ENCODE measurements around the gene PRR3. TPM values are rescaled to one million over a fixed set of nuclear protein-coding genes. Genes with fewer than 3 reads are reported as not detected.
A peak's percentile ranks its signal among the peaks of the same experiment; 100 is the strongest.
"Not testable (repeated sequence)": the region's sequence is repeated elsewhere in the genome, so short reads cannot be mapped to it uniquely, and the experiment has no call there.

Gene PRR3
- total RNA-seq, 2 donors from 2014 or later = 23.0 to 31.8 TPM

- Mint-ChIP-seq H3K4me3 (peak overlapping the region; percentile 38 to 40), H3K9me3 (peaks cover 7 to 17% of the 10 kb centered on the region in 2 donors), H3K4me1 (ENCODE audit: low read depth) (peaks cover 88% of the 10 kb centered on the region), H3K36me3 (ENCODE audit: insufficient read depth in 2 of 2) (peaks cover 16 to 50% of the 10 kb centered on the region in 2 donors), H3K27ac (peak overlapping the region; percentile 34)
- DNase-seq = peak in 1 of 2 donors; percentile 66
- peak in 1 of 2 donors; percentile 8 for ATAC-seq (replicated peaks in 1 of 2)
- not testable (repeated sequence) for H3K27me3 Mint-ChIP-seq (ENCODE audit: low read depth)
Observed at GRCh38 chr6:30518505-30519145, 38.5 kb upstream of the PRR3 start.

- Mint-ChIP-seq H3K36me3 (ENCODE audit: insufficient read depth in 2 of 2) (peaks cover 23 to 63% of the 10 kb centered on the region in 2 donors), H3K27me3 (ENCODE audit: low read depth) (no peaks in the 10 kb centered on the region), H3K4me1 (ENCODE audit: low read depth) (peaks cover 77% of the 10 kb centered on the region), H3K4me3 (peak overlapping the region in 1 of 2 donors; percentile 3), H3K27ac (no peak overlapping the region), H3K9me3 (peaks cover 12 to 18% of the 10 kb centered on the region in 2 donors)
- ATAC-seq (replicated peaks in 1 of 2) = no peak
- no peak for DNase-seq
Observed at GRCh38 chr6:30520522-30520921, 36.6 kb upstream of the PRR3 start.

GRCh38 chr6:30521082-30521481 lies 36.0 kb upstream of the PRR3 start:
- H3K27ac Mint-ChIP-seq; H3K27me3 Mint-ChIP-seq (ENCODE audit: low read depth); DNase-seq; ATAC-seq (replicated peaks in 1 of 2): not testable (repeated sequence)
- peak overlapping the region in 1 of 2 donors; percentile 36 for H3K4me3 Mint-ChIP-seq
- peaks cover 77% of the 10 kb centered on the region for H3K4me1 Mint-ChIP-seq (ENCODE audit: low read depth)
- peaks cover 23 to 66% of the 10 kb centered on the region in 2 donors for H3K36me3 Mint-ChIP-seq (ENCODE audit: insufficient read depth in 2 of 2)
- H3K9me3 Mint-ChIP-seq = peaks cover 12 to 21% of the 10 kb centered on the region in 2 donors

DNA sequence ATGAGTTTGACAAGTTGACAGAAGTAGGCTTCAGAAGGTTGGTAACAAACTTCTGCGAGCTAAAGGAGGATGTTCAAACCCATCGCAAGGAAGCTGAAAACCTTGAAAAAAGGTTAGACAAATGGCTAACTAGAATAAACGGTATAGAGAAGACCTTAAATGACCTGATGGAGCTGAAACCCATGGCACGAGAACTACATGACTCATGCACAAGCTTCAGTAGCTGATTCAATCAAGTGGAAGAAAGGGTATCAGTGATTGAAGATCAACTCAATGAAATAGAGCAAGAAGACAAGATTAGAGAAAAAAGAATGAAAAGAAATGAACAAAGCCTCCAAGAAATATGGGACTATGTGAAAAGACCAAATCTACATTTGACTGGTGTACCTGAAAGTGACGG lies 35.1 kb upstream of the PRR3 start:
- not testable (repeated sequence) for DNase-seq; H3K27me3 Mint-ChIP-seq (ENCODE audit: low read depth); ATAC-seq (replicated peaks in 1 of 2)
- H3K9me3 Mint-ChIP-seq = peaks cover 12 to 22% of the 10 kb centered on the region in 2 donors
- peaks cover 75% of the 10 kb centered on the region for H3K4me1 Mint-ChIP-seq (ENCODE audit: low read depth)
- peak overlapping the region; percentile 9 to 58 for H3K4me3 Mint-ChIP-seq
- H3K36me3 Mint-ChIP-seq (ENCODE audit: insufficient read depth in 2 of 2) = peaks cover 25 to 65% of the 10 kb centered on the region in 2 donors
- peak overlapping the region; percentile 31 for H3K27ac Mint-ChIP-seq

- not testable (repeated sequence) for DNase-seq; H3K27me3 Mint-ChIP-seq (ENCODE audit: low read depth); ATAC-seq (replicated peaks in 1 of 2); H3K4me3 Mint-ChIP-seq
- Mint-ChIP-seq H3K4me1 (ENCODE audit: low read depth) (peaks cover 80% of the 10 kb centered on the region), H3K27ac (peak overlapping the region; percentile 8), H3K36me3 (ENCODE audit: insufficient read depth in 2 of 2) (peaks cover 19 to 39% of the 10 kb centered on the region in 2 donors), H3K9me3 (peaks cover 7 to 20% of the 10 kb centered on the region in 2 donors)
Observed at GRCh38 chr6:30526444-30526843, 30.7 kb upstream of the PRR3 start.

DNA sequence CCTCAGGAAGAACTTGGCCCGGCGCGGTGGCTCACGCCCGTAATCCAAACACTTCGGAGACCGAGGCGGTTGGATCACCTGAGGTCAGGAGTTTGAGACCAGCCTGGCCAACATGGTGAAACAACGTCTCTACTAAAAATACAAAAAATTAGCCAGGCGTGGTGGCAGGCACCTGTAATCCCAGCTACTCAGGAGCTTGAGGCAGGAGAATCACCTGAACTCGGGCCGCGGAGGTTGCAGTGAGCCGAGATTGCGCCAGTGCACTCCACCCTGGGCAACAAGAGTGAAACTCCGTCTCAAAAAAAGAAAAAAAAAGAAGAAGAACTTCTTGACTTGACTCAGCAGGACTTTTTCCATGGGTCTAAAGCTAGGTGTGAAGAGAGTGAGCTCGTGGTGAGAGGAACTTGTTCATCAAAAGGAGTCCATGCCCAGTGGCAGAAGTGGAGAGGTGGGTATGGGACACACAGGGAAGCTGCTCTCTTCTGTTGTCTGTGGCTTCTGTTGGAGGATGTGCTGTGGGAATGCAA lies 27.7 kb upstream of the PRR3 start:
- Mint-ChIP-seq H3K27ac (peak overlapping the region; percentile 47), H3K4me3 (peak overlapping the region; percentile 29 to 81), H3K36me3 (ENCODE audit: insufficient read depth in 2 of 2) (peaks cover 6 to 16% of the 10 kb centered on the region in 2 donors), H3K4me1 (ENCODE audit: low read depth) (peaks cover 73% of the 10 kb centered on the region)
- ATAC-seq (replicated peaks in 1 of 2) (peak; percentile 75 to 76), DNase-seq (peak; percentile 57 to 74)
- H3K9me3 Mint-ChIP-seq; H3K27me3 Mint-ChIP-seq (ENCODE audit: low read depth): not testable (repeated sequence)

GRCh38 chr6:30530014-30530413 lies 27.1 kb upstream of the PRR3 start:
- Mint-ChIP-seq H3K27me3 (ENCODE audit: low read depth) (no peaks in the 10 kb centered on the region), H3K4me1 (ENCODE audit: low read depth) (peaks cover 73% of the 10 kb centered on the region), H3K9me3 (peaks cover 2 to 3% of the 10 kb centered on the region in 2 donors), H3K4me3 (peak overlapping the region; percentile 19 to 81), H3K27ac (peak overlapping the region; percentile 47), H3K36me3 (ENCODE audit: insufficient read depth in 2 of 2) (peaks cover 2 to 10% of the 10 kb centered on the region in 2 donors)
- ATAC-seq (replicated peaks in 1 of 2) (no peak), DNase-seq (no peak)

GRCh38 chr6:30533460-30534294 lies 23.4 kb upstream of the PRR3 start:
- Mint-ChIP-seq H3K27ac (peak overlapping the region; percentile 82), H3K36me3 (ENCODE audit: insufficient read depth in 2 of 2) (peaks cover 0 to 2% of the 10 kb centered on the region in 2 donors), H3K9me3 (no peaks in the 10 kb centered on the region), H3K27me3 (ENCODE audit: low read depth) (no peaks in the 10 kb centered on the region), H3K4me3 (peak overlapping the region; percentile 77 to 88), H3K4me1 (ENCODE audit: low read depth) (peaks cover 48% of the 10 kb centered on the region)
- ATAC-seq (replicated peaks in 1 of 2) (no peak), DNase-seq (no peak)

GRCh38 chr6:30537931-30538330 lies 19.2 kb upstream of the PRR3 start:
- Mint-ChIP-seq H3K4me3 (no peak overlapping the region), H3K9me3 (no peaks in the 10 kb centered on the region), H3K36me3 (ENCODE audit: insufficient read depth in 2 of 2) (no peaks in the 10 kb centered on the region), H3K27me3 (ENCODE audit: low read depth) (no peaks in the 10 kb centered on the region), H3K4me1 (ENCODE audit: low read depth) (peaks cover 27% of the 10 kb centered on the region), H3K27ac (no peak overlapping the region)
- ATAC-seq (replicated peaks in 1 of 2) (no peak), DNase-seq (no peak)

- DNase-seq (peak; percentile 74 to 79), ATAC-seq (replicated peaks in 1 of 2) (peak; percentile 84 to 85)
- Mint-ChIP-seq H3K36me3 (ENCODE audit: insufficient read depth in 2 of 2) (peaks cover 0 to 1% of the 10 kb centered on the region in 2 donors), H3K4me1 (ENCODE audit: low read depth) (peaks cover 38% of the 10 kb centered on the region), H3K27me3 (ENCODE audit: low read depth) (no peaks in the 10 kb centered on the region), H3K27ac (peak overlapping the region; percentile 5), H3K4me3 (peak overlapping the region; percentile 78 to 83), H3K9me3 (no peaks in the 10 kb centered on the region)
Observed at GRCh38 chr6:30541515-30542403, 15.3 kb upstream of the PRR3 start.

- peak; percentile 16 to 30 for ATAC-seq (replicated peaks in 1 of 2)
- H3K9me3 Mint-ChIP-seq = no peaks in the 10 kb centered on the region
- no peaks in the 10 kb centered on the region for H3K27me3 Mint-ChIP-seq (ENCODE audit: low read depth)
- DNase-seq = no peak
- peak overlapping the region; percentile 78 to 83 for H3K4me3 Mint-ChIP-seq
- peaks cover 38% of the 10 kb centered on the region for H3K4me1 Mint-ChIP-seq (ENCODE audit: low read depth)
- peak overlapping the region; percentile 5 for H3K27ac Mint-ChIP-seq
- H3K36me3 Mint-ChIP-seq (ENCODE audit: insufficient read depth in 2 of 2) = peaks cover 0 to 1% of the 10 kb centered on the region in 2 donors
Observed at GRCh38 chr6:30542404-30542725, 14.7 kb upstream of the PRR3 start.

GRCh38 chr6:30542915-30543314 lies 14.2 kb upstream of the PRR3 start:
- H3K27ac Mint-ChIP-seq = peak overlapping the region; percentile 10
- no peaks in the 10 kb centered on the region for H3K27me3 Mint-ChIP-seq (ENCODE audit: low read depth)
- DNase-seq (no peak), ATAC-seq (replicated peaks in 1 of 2) (no peak)
- H3K9me3 Mint-ChIP-seq = no peaks in the 10 kb centered on the region
- H3K4me1 Mint-ChIP-seq (ENCODE audit: low read depth) = peaks cover 34% of the 10 kb centered on the region
- H3K4me3 Mint-ChIP-seq = peak overlapping the region; percentile 78 to 83
- H3K36me3 Mint-ChIP-seq (ENCODE audit: insufficient read depth in 2 of 2) = peaks cover 0 to 1% of the 10 kb centered on the region in 2 donors

Measured in activated T-cell treated with anti-CD3 and anti-CD28 coated beads, Interleukin-2, amount 50 U/mL, for 72 hours (primary cell).